ENCODE measurements around the gene UTP15. TPM values are rescaled to one million over a fixed set of nuclear protein-coding genes. Genes with fewer than 3 reads are reported as not detected.
A peak's percentile ranks its signal among the peaks of the same experiment; 100 is the strongest.

Gene UTP15
- total RNA-seq, 4 donors from 2014 or later: 6.7 to 69.3 (median 23.3) TPM

GRCh38 chr5:73607228-73607627 is 41.7 kb downstream of the UTP15 start:
- Histone ChIP-seq H3K36me3 (no peaks in the 10 kb centered on the region), H3K27ac (no peak overlapping the region), H3K4me3 (no peak overlapping the region), H3K4me1 (peaks cover 0 to 13% (median 3%) of the 10 kb centered on the region in 4 donors), H3K9me3 (no peaks in the 10 kb centered on the region), H3K27me3 (no peaks in the 10 kb centered on the region)
- in situ Hi-C loops (cut with MboI; ENCODE audit: low pct_ligation_motif_present in 1 of 4, low pct_unique_long_range_greater_than_20kb in 1 of 4, low sequenced_read_pairs in 3 of 4) (no loop called here), intact Hi-C loops (cut with DNase I; ENCODE audit: low total_unique reads) (no loop called here)
- TF ChIP-seq POLR2A (IDR thresholded peaks at IDR 0.05) (no peak), POLR2AphosphoS5 (IDR thresholded peaks at IDR 0.05) (no peak), EP300 (IDR thresholded peaks at IDR 0.05; ENCODE audit: low read depth) (no peak), CTCF (IDR thresholded peaks at IDR 0.05) (no peak)
- no peak for DNase-seq

GRCh38 chr5:73612799-73613198 is 47.3 kb downstream of the UTP15 start:
- WGBS, 2 donors (ENCODE audit: low coverage in 1 of 2): 33 to 39% methylated on average over 3 of the region's 3 CpGs
- in situ Hi-C loops (cut with MboI; ENCODE audit: low pct_ligation_motif_present in 1 of 4, low pct_unique_long_range_greater_than_20kb in 1 of 4, low sequenced_read_pairs in 3 of 4): no loop called here
- Histone ChIP-seq H3K4me1 (peaks cover 0 to 4% (median under 1%) of the 10 kb centered on the region in 4 donors), H3K27ac (no peak overlapping the region), H3K36me3 (no peaks in the 10 kb centered on the region), H3K27me3 (no peaks in the 10 kb centered on the region), H3K9me3 (no peaks in the 10 kb centered on the region), H3K4me3 (no peak overlapping the region)
- intact Hi-C loops (cut with DNase I; ENCODE audit: low total_unique reads): no loop called here
- TF ChIP-seq EP300 (IDR thresholded peaks at IDR 0.05; ENCODE audit: low read depth): no peak
- DNase-seq: no peak

- Histone ChIP-seq H3K27me3 (no peaks in the 10 kb centered on the region), H3K9me3 (no peaks in the 10 kb centered on the region), H3K36me3 (no peaks in the 10 kb centered on the region), H3K4me1 (peaks cover 0 to 8% (median 3%) of the 10 kb centered on the region in 4 donors), H3K4me3 (no peak overlapping the region), H3K27ac (no peak overlapping the region)
- in situ Hi-C loops (cut with MboI; ENCODE audit: low pct_ligation_motif_present in 1 of 4, low pct_unique_long_range_greater_than_20kb in 1 of 4, low sequenced_read_pairs in 3 of 4): no loop called here
- DNase-seq: peak; percentile 20
- TF ChIP-seq CTCF (IDR thresholded peaks at IDR 0.05): no peak
- no peak for TF ChIP-seq EP300 (IDR thresholded peaks at IDR 0.05; ENCODE audit: low read depth)
- no peak for TF ChIP-seq POLR2AphosphoS5 (IDR thresholded peaks at IDR 0.05)
- no peak for TF ChIP-seq POLR2A (IDR thresholded peaks at IDR 0.05)
- WGBS, 2 donors (ENCODE audit: low coverage in 1 of 2): 77 to 78% methylated on average over 1 to 2 of the region's 2 CpGs
- intact Hi-C loops (cut with DNase I; ENCODE audit: low total_unique reads): no loop called here
Observed at GRCh38 chr5:73615085-73615484, 49.5 kb downstream of the UTP15 start.

GRCh38 chr5:73615947-73616346 is 50.4 kb downstream of the UTP15 start:
- Histone ChIP-seq H3K27ac (no peak overlapping the region), H3K36me3 (no peaks in the 10 kb centered on the region), H3K4me3 (no peak overlapping the region), H3K27me3 (no peaks in the 10 kb centered on the region), H3K4me1 (peaks cover 0 to 8% (median 3%) of the 10 kb centered on the region in 4 donors), H3K9me3 (no peaks in the 10 kb centered on the region)
- 85 to 86% methylated on average over 4 of the region's 4 CpGs for WGBS, 2 donors (ENCODE audit: low coverage in 1 of 2)
- intact Hi-C loops (cut with DNase I; ENCODE audit: low total_unique reads): no loop called here
- DNase-seq: no peak
- in situ Hi-C loops (cut with MboI; ENCODE audit: low pct_ligation_motif_present in 1 of 4, low pct_unique_long_range_greater_than_20kb in 1 of 4, low sequenced_read_pairs in 3 of 4): no loop called here
- no peak for TF ChIP-seq EP300 (IDR thresholded peaks at IDR 0.05; ENCODE audit: low read depth)
- no peak for TF ChIP-seq POLR2AphosphoS5 (IDR thresholded peaks at IDR 0.05)
- no peak for TF ChIP-seq POLR2A (IDR thresholded peaks at IDR 0.05)
- TF ChIP-seq CTCF (IDR thresholded peaks at IDR 0.05): no peak
